ENCODE results near the gene PYDC1.
A peak's percentile ranks its signal among the peaks of the same experiment; 100 is the strongest.
"Not testable (repeated sequence)": the region's sequence is repeated elsewhere in the genome, so short reads cannot be mapped to it uniquely, and the experiment has no call there.

The PYDC1 gene

DNA sequence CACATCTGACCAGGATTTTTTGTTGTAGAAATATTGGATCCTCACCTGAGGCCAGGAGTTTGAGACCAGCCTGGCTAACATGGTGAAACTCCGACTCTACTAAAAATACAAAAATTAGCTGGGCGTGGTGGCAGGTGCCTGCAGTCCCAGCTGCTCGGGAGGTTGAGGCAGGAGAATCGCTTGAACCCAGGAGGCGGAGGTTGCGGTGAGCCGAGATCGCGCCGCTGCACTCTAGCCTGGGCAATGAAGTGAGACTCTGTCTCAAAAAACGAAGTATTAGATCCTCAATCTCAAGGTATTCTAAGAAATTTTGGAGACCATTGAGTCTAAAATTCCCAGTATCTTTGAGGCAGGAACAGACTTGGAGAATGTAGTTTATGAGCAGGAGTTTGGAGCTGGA, 21.1 kb downstream of the PYDC1 start:
- not testable (repeated sequence) for DNase-seq (ENCODE audit: low read depth)

DNA sequence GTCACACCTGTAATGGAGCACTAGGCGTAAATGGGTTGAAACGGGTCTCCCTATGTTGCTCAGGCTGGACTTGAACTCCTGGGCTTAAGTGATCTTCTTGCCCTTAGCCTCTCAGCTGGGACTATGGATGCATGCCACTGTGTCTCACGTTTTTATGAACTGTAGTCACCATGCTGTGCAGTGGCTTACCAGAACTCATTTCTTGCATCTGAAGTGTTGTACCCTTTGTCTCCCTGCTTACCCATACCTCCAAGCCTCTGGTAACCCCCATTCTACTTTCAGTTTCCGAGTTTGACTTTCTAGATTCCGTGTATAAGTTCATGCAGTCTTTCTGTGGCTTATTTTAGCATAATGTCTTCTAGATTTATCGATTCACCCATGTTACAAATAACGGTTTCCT, 22.0 kb downstream of the PYDC1 start:
- no peak for DNase-seq (ENCODE audit: low read depth)

DNA sequence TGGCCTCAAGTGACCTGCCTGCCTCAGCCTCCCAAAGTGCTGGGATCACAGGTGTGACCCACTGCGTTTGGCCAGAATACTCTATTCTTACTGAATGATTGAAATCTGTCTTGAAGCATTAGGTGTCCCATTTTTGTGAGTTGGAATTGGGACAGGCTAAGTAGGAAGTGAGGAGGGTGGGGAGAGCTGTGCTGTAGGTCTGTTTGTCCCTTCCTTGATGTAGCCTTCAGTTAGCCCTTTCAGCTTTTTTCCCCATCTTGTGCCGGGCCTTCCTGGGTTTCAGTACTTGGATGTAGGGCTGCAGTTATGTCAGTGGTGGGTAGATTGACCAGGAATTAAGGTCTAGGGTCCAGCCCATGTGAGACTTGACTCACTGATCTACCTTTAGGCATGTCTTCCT, 23.1 kb downstream of the PYDC1 start:
- no peak for DNase-seq (ENCODE audit: low read depth)

DNA sequence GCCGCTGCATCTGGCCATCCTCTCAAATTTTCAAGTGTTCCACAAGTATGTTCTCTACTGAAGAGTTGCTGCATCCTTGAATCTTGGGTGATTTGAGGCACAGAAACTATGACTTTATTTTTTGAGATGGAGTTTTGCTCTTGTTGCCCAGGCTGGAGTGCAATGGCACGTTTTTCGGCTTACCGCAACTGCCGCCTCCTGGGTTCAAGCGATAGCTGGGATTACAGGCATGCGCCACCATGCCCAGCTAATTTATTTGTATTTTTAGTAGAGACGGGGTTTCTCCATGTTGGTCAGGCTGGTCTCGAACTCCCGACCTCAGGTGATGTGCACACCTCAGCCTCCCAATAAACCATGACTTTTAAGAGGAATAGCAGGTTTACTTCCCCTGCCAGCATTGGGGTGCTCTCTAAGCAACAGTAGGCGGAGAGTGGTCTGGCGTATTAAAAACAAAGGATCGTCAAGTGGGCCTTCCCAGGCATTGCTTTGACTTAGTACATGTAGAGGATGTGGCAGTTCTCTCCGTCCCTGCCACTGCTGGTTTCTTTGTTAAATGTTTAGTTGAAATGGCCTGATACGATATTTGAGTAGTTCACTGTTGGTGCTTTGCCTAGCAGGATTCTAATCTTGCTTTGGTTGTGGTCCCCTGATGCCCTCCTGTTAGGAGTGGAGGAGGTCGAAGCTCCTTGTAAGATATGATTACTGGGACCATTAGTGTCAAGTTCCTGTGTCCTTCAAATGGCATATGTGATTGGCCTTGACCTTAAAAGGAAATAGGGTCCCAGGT, 23.9 kb downstream of the PYDC1 start:
- no peak for DNase-seq (ENCODE audit: low read depth)

DNA sequence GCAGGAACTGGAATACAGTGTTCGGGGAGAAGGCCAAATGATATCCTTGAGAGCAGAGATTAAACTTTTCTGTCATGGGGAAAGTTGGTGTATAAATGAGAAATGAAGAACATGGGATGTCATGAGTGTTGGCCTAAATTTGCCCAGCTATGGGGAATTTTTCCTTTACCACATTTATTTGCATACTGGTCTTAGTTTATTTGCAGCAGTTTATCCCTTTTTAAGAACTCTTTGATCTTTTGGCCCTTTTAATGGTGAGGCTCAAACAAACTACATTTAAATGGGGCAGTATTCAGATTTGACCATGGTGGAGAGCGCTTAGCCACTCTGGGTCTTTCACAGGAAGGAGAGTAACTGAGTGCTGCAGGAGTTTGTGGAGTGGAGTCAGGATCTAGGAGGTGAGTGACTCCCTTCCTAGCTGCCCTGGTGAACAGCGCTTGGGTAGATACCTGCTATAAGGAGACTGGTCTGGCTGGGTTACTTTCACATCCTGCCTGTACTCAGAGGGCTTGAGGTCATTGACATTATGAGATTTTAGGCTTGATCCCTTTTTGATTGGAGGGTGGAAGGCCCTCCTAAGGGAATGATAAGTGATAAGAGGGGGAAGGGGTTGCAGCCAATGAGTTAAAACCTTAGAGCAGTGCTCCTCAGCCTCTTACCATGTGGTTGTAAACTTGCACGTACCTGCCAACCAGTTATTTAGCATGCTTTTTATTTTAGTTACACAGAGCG, 25.1 kb downstream of the PYDC1 start:
- DNase-seq (ENCODE audit: low read depth), result no peak

DNA sequence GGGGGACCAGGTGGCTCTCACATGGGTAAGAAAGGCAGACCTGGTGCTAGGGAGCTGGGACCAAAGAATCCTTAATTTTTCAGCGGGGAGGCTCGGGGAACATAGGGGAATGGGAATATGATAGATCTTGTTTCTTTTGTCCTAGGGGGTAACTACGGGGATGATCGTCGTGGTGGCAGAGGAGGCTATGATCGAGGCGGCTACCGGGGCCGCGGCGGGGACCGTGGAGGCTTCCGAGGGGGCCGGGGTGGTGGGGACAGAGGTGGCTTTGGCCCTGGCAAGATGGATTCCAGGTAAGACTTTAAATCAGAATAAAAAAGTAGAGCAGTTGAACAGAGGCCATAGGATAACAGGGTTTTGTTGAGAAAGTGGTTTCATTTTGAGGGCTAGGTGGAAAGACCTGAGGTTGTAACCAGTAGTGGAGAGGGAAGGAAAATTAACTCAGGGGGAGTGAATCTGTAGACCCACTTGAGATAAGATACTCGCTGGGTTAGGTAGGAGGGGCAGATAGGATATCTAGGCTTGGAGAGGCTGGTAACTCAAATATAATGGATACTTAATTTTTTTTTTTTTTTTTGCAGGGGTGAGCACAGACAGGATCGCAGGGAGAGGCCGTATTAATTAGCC, 26.0 kb downstream of the PYDC1 start:
- no peak for DNase-seq (ENCODE audit: low read depth)

DNA sequence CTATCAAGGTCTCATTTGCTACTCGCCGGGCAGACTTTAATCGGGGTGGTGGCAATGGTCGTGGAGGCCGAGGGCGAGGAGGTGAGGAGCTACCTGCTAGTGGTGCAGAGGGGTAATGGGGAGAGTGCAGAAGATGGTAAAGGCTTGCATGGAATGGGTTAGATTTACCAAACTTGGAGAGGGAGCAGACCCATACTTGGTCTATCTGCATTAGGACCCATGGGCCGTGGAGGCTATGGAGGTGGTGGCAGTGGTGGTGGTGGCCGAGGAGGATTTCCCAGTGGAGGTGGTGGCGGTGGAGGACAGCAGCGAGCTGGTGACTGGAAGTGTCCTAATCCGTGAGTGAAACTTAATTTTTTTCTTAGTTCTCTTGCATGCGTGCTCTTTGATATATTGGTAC, 26.9 kb downstream of the PYDC1 start:
- no peak for DNase-seq (ENCODE audit: low read depth)

DNA sequence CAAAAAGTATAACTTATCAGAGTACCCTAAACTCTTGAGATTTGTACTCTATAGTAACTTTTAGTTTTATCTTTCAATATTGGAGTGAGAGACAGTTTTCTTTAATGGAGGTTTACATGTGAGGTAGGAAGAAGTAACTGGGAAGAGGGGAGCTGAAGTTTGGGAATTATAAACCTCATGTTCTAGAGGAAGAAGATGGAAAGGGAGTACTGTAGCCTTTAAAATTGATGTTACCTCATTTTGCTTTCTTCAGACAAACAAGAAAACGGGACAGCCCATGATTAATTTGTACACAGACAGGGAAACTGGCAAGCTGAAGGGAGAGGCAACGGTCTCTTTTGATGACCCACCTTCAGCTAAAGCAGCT, 27.5 kb downstream of the PYDC1 start:
- no peak for DNase-seq (ENCODE audit: low read depth)

DNA sequence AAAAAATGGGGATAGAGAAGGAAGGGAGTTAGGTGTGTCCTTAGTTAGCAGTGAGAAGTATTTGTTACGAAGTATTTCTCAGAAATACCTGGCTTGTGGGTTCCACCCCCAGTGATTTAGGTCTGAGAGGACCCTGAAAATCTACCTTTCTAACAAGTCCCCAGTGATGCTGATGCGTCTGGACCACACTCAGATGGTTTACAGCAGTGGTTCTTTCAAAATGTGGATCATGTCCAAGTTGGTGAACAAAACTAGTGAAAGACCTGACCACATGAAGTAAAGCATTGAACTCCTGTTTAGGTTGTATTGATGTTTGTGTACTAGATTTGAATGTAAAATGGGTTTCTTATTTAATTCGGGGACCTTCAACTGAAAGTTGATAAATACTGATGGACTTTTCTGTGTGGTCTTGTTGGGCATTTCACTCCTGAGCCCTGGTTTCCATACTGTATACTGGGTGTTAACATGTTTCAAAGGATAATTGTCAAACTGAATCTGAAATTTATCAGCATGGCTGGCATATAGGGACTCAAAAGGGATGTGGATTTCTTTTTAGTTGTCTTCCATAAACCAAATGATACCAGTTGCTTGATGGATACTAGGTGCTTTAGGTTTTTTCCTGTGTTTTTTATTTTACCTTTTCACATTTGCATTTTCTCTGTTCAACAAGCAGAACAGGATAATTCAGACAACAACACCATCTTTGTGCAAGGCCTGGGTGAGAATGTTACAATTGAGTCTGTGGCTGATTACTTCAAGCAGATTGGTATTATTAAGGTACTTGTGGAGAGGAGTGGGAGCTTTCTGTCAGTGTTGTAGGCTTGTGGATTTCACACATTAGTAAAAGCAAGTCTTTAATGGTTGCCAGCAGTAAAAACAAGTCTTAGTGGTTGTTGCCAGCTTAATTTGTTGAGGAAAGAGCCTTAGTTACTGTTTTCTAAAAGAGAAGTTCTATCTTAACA, 28.2 kb downstream of the PYDC1 start:
- no peak for DNase-seq (ENCODE audit: low read depth)

DNA sequence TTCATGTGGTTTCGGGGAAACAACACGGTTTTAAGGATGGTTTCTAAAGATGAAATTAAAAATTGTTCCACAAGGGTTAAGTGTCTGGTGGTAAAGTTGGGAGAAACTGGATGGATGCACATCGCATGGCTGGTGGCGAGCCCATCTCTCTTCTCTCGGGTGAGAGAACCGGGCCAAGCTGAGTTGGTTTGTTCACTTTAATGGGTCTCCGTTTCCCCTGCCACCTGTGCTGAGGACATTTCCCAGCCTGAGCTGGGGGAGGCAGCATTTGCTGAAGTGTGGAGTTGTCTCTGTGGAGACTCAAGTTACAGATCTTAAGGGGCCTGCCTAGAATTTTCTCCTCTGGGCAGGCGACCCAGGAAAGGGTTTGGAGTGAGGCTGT, 29.1 kb downstream of the PYDC1 start:
- DNase-seq (ENCODE audit: low read depth), result no peak

DNA sequence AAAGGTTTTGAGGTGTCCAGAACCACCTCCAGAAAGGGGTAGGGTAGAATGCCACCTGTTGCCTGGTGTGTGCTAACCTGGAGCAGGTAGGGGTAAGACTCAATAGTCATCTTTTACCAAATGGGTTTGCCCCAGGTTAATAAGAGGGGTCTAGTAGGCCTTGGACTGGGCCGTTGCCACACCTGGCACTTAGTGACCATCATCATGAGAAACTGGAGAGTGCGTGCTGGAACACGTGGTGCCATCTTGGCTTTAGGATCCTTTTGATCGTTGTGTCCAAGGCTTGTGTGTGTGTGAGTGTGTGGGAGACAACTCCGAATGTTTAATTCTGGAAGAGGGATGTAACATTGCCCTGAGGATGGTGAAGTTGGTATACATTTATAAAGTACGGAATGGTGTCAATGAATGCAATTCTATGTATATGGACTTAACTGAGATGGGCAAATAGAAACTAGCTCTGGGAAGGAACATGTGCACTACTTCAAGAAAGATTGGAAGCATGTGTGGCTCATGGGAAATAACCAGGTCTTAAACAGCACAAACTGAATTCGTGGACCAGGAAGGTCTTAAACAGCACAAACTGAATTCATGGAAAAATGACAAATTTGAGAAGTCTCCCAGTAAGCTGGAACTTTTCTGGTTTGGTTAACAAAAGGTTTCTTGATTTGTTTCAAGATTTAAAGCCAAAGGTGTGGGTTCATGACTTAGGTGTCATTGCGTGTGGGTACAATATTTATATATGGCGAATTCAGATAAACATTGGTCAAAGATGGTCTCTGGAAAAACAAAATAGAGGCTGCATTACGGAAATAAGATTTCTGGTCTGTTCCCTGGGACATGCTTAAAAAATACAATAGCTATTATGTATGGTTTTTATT, 29.8 kb downstream of the PYDC1 start:
- no peak for DNase-seq (ENCODE audit: low read depth)

DNA sequence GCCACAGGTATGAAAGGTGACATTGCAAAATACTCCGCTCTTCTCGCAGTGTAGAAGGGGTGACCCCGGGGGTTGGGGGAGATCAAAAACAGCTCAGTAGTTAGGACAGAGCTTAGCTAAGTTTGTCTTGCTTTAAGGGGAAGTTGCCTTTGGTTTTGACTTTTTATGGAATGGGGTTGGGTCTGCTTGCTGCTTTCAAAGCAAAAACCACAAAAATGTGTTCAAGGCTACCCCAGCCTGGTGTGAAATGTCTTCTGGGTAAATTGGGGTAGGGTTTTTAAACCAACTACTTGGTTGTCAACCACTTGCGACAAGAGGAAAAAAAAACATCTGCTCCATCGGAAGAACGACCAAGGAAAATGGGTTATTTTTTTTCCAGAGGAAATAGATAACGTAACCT, 30.8 kb downstream of the PYDC1 start:
- no peak for DNase-seq (ENCODE audit: low read depth)

DNA sequence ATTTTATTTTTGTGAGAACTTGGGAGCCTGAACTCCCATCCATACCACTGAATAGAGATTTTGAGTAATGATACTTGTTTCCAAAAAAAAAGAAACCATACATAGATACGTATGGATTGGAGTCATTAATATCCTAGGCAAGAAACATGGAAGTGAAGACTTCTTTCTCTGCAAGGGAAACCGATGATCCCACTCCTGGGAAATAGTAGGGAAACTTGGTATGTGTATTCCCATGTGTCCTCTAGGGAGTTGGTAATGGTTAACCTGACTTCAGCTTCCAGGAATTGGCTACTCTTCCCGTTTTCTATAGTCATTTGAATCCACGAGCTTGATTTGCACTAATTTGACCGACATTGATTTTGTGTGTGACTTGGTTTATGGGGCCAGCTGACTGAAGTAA, 31.6 kb downstream of the PYDC1 start:
- DNase-seq (ENCODE audit: low read depth), result no peak

DNA sequence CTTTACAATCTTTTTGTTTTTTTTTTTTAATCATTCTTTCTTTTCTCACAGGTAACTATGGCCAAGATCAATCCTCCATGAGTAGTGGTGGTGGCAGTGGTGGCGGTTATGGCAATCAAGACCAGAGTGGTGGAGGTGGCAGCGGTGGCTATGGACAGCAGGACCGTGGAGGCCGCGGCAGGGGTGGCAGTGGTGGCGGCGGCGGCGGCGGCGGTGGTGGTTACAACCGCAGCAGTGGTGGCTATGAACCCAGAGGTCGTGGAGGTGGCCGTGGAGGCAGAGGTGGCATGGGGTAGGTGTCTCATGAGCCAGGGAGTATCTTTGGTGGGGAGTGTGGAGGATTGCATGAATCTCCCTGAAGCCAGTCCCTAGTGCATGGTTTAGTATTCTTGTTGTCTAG, 32.0 kb downstream of the PYDC1 start:
- DNase-seq (ENCODE audit: low read depth), result no peak

DNA sequence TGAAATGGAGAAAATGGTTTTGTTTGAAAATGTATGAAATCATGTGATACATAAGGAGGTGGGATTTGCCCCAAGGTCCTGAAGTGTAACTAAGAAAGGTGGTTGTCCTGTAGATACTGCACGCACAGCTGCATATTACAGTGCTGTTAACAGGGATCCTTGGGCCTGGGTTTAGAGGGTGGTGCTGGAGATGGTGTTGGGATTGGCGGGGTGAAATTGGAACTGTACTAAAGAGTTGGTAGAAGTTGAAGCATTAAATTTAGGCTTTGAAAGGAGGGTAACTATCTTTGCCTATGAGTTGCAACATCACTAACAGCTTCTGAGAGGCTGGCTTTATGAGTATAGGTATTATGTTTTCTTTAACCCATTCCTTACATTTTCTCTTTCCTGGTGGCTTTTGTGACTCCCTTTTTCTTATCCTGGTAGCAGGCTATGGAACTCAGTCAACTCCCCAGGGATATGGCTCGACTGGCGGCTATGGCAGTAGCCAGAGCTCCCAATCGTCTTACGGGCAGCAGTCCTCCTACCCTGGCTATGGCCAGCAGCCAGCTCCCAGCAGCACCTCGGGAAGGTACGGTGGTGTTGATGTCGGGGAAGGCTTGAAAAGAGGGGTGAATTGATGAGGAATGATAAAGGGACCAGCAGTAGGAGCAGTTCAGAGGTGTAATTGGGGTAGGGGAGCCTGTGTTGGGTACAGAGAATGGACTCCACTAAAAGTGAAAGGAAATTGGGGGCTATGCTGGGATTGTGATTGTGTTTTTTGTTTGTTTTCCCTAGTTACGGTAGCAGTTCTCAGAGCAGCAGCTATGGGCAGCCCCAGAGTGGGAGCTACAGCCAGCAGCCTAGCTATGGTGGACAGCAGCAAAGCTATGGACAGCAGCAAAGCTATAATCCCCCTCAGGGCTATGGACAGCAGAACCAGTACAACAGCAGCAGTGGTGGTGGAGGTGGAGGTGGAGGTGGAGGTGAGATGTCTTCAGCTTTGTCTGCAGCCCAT, 33.2 kb downstream of the PYDC1 start:
- DNase-seq (ENCODE audit: low read depth), result no peak

DNA sequence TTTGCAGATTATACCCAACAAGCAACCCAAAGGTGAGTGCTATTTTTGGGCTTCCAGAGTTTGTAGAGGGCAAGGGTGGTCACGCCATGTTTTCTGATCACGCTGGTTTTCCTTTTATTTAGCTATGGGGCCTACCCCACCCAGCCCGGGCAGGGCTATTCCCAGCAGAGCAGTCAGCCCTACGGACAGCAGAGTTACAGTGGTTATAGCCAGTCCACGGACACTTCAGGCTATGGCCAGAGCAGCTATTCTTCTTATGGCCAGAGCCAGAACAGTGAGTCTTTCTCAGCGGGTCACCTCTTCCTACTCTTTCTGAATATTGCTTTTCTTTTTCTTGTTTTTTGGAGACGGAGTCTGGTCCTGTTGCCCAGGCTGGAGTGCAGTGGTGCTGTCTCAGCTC, 34.5 kb downstream of the PYDC1 start:
- DNase-seq (ENCODE audit: low read depth), result no peak

DNA sequence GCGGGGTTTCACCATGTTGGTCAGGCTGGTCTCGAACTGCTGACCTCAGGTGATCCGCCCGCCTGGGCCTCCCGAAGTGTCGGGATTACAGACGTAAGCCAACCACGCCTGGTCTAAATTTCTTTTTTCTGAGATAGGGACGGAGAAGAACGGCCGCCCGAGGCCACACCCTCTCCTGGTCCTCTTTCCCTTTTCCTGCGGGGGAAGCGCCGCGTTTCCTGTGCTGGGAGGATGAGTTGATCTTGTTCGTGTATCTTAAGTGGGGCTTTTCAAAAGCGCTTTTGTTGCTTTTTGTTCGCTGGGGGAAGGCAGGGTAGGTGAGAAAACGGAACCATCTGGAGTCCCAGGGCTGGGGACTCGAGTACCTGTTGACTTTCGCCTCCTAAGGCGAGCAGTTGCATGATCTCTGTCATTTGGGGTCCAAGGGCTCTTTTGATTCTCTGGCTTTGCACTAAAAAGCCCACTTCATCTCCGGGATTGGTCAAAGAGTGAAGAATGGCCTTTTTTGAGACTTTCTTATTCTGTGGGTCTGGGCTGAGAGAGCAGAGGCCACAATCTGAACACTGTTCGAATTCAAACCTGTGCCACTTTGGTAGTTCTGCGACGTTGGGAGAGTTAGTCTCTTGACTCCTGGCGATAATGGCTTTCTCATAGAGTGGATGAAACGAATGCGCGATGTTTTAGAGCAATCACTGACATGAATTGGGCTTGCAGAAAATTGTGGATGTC, 35.7 kb downstream of the PYDC1 start:
- DNase-seq (ENCODE audit: low read depth), result no peak

DNA sequence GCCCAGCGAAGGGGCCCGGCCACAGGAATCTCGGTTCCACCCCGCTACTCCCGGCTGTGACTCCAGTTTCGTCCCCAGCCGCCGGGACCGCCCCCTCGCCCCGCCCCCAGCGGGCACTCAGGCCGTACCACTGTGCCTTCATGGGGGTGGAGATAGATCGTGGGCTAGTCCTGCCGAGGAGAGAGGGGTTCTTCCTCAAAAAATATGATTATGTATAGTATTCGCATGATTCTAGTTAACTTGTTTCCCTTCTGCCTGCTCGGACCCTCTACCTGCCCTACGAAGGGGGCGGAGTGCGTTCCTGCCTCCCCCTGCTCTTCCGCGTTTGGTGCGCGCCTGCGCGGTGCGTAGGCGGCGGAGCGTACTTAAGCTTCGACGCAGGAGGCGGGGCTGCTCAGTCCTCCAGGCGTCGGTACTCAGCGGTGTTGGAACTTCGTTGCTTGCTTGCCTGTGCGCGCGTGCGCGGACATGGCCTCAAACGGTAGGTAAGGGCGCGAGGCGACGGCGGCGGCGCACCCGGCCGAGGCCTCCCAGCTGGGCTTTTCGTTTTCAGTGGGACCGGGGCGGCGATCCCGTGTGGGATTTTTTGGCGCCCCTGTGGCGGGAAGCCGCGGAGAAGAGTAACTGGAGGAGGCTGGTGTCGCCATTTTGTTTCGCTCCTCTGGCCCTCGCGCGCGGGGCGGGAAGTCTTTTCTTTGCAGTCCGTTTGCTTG, 37.0 kb downstream of the PYDC1 start, which contains the start of gene FUS:
TSS of gene FUS (plus strand) at position 393 of the 713 bp plus-strand sequence. CDS start at position 469, 76 bp downstream.
- peak; percentile 87 for DNase-seq (ENCODE audit: low read depth)

Measured in fibroblast of gingiva (primary cell).